OCI-LY1 (cell line): Measurements from ENCODE around the gene USP17L10.
"Not testable (repeated sequence)": the region's sequence is repeated elsewhere in the genome, so short reads cannot be mapped to it uniquely, and the experiment has no call there.

Source experiments
- EZH2 ChIP-seq: fragments of 200-600 bp; sonication (generic), shearing (Covaris generic); IDR thresholded peaks from 2 replicates; pipeline ENCODE4 v1.8.0; 2017; ENCODE audit warnings: borderline replicate concordance, mixed run types, mild to moderate bottlenecking, antibody characterized with exemption, low read length, moderate library complexity, mixed read lengths
- TF ChIP-seq, protein P1 (sequence below): fragments of 200-600 bp; sonication (generic), shearing (Covaris generic); IDR thresholded peaks from 2 replicates; pipeline ENCODE4 v1.5.1; 2017; ENCODE audit warnings: mild to moderate bottlenecking, antibody characterized with exemption, low read length, moderate library complexity, mixed read lengths

DNA sequence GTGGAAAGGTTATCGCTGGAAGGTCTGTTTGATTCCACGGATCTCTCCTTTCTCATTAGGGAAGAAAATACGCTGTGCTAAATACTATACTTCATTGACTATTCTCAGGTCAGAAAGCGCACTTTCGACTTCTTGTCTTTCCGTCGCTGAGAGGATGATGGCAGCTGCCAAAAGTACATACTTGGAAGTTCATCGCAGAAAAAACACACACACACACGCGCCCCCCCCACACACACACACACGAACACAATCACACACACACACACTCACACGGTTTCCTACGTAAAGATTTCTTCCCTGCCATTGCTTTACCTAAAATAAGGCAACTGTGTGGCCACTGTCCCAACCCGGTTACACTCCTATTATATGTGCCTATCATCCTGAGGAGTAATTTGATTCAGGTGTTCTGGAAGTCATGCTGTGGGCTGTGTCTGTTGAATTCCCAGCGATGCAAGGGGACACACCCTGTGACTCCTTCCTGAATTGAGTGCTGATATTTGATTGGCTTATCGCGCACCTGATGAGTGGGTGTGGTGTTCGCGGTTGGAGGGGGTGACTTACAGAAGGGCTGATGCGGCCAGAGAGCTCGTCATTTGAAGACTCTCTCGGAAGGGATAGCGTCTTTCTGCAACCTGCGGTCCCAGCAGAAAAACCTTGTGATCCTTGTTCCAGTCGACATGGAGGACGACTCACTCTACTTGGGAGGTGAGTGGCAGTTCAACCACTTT lies 37.7 kb downstream of the USP17L10 start, which contains the start of gene USP17L18:
- TF ChIP-seq, protein P1, sequence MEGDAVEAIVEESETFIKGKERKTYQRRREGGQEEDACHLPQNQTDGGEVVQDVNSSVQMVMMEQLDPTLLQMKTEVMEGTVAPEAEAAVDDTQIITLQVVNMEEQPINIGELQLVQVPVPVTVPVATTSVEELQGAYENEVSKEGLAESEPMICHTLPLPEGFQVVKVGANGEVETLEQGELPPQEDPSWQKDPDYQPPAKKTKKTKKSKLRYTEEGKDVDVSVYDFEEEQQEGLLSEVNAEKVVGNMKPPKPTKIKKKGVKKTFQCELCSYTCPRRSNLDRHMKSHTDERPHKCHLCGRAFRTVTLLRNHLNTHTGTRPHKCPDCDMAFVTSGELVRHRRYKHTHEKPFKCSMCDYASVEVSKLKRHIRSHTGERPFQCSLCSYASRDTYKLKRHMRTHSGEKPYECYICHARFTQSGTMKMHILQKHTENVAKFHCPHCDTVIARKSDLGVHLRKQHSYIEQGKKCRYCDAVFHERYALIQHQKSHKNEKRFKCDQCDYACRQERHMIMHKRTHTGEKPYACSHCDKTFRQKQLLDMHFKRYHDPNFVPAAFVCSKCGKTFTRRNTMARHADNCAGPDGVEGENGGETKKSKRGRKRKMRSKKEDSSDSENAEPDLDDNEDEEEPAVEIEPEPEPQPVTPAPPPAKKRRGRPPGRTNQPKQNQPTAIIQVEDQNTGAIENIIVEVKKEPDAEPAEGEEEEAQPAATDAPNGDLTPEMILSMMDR, result not testable (repeated sequence)
- not testable (repeated sequence) for TF ChIP-seq EZH2
